GM19468 (cell line): ENCODE data around the gene DIRAS3.
"Not testable (repeated sequence)": the region's sequence is repeated elsewhere in the genome, so short reads cannot be mapped to it uniquely, and the experiment has no call there.

Experiments used
- ATAC-seq: cut with Tn5 transposase; IDR thresholded peaks from one replicate; pipeline ENCODE4 v1.9.1; 2021; ENCODE audit warnings: mild to moderate bottlenecking, moderate library complexity, moderate number of reproducible peaks; ENCODE audit not compliant: unreplicated experiment; ENCODE audit errors: extremely low read depth

Gene DIRAS3, protein sequence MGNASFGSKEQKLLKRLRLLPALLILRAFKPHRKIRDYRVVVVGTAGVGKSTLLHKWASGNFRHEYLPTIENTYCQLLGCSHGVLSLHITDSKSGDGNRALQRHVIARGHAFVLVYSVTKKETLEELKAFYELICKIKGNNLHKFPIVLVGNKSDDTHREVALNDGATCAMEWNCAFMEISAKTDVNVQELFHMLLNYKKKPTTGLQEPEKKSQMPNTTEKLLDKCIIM

DNA sequence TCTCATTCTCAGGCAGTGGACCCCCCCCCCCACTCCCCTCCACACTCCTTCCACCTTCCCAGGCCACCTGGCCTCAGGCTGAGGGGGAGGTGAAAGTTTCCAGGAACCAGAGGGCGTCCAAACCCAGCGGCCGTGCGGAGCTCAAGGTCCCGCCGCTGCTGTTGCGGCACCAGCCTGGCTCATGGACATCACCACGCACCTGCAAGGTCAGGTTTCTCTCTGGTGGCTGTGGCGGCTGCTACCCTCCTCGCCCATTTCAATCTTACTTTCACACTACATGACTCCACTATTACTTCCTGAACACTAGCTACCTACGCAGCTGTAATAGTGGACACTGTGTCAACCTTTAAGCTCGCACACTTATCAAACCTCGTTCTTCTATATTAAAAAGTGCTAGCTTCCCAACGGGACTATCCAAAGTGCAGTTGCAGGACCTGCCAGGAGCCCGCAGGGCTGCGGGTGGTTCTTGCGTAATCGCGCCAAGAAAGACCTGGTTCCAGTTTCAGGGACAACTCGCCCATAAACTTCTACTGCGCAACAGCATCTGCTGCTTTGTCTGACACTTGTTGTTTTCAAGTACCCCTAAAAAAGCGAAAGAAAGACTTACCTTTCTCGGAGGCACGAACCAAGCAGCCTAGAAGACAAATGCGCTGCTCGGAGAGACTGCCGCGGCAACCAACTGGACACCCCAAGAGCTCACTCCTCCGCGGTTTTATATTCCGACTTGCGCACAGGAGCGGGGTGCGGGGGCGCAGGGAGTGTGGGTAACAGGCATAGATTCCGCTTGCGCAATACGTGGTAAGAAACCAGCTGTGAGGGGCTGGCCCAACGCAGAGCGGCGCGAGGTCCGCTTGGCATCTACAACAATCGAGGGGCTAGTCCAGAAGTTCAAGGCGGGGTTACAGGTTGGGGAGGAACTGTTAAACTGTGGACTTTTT, at the start of gene DIRAS3:
DIRAS3 (minus strand) TSS at position 687 of the 938 bp plus-strand sequence. CDS start 3,330 bp downstream, outside the sequence.
- no peak for ATAC-seq

GRCh38 chr1:68093737-68094136, 43.3 kb upstream of the DIRAS3 start:
- ATAC-seq = no peak

- no peak for ATAC-seq
These were observed 36.8 kb upstream of the DIRAS3 start for GRCh38 chr1:68087184-68087583.

- no peak for ATAC-seq
These were observed 35.3 kb upstream of the DIRAS3 start for GRCh38 chr1:68085752-68086151.

DNA sequence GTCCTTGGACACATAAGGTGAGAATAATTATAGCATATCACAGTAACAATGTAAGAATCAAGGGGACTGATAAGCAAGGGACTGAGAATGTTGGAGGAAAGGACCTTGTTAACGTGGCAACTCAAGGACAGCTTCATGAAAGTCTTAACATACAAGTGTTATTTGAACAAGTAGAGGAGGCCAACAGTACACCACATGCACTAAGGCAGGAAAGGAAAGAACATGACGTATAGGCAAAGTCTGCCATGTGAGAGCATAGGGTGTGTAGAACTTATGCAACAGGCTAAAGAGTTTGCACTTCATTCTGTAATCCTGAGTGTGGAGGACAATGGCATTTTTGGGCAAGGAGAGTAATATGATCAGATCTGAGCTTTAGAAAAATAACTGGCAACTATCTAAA, 33.3 kb upstream of the DIRAS3 start:
- ATAC-seq = no peak

DNA sequence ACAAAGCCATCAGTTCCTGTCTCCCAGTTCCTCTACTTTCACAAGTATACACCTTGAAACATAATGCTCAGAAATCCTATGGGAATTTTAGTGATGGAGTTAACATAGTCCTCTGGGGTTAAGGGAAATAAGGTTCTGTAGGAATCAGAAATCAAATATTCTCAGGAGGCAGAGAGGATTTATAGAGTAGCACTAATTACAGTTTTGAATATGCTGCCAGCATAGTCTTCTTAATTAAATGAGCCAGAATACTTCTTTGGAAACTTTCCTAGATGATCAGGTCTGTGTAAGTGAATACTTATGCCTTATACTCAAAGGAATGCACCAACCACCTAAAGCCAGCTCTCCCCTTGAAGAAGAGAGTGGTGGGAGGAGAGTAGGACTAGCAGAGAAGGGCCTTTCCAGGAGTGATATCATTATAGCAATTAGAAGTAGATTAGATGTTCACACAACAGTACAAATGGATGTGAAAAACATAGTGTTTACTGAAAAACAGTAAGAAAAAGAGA, 31.4 kb upstream of the DIRAS3 start:
- no peak for ATAC-seq

DNA sequence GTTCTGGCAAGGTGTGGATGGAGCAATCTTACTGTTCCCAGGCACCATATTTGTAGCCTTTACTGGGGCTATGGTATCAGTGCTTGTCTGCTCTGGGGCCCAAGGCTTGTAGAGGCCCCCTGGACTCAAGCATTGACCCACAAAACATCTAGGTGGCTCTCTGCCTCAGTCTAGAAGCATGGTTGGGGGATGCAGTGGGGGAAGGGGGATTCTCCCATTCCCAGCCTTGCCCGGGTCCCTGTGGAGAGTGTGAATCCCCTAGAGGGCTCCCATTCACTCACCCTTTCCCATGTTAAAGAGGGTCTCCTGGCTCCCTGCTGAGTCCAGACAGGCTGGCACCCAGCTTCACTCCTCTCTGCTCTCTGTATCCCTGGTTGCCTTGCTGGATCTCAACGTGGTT, 28.2 kb upstream of the DIRAS3 start:
- ATAC-seq = no peak

- no peak for ATAC-seq
These were observed 24.0 kb upstream of the DIRAS3 start for GRCh38 chr1:68074472-68074871.

- ATAC-seq = no peak
These were observed 15.3 kb upstream of the DIRAS3 start for GRCh38 chr1:68065766-68066165.

DNA sequence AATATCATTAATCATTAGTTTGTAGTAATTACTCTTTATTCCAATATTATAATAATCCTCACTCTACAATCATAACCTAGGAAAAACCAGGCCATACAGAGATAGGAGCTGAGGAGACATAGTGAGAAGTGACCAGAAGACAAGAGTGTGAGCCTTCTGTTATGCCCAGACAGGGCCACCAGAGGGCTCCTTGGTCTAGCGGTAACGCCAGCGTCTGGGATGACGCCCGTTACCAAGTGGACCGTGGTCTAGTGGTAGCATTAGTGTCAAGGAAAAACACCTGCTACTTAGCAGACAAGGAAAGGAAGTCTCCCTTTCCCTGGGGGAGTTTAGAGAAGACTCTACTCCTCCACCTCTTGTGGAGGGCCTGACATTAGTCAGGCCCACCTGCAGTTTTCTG, 7.6 kb upstream of the DIRAS3 start:
- not testable (repeated sequence) for ATAC-seq

DNA sequence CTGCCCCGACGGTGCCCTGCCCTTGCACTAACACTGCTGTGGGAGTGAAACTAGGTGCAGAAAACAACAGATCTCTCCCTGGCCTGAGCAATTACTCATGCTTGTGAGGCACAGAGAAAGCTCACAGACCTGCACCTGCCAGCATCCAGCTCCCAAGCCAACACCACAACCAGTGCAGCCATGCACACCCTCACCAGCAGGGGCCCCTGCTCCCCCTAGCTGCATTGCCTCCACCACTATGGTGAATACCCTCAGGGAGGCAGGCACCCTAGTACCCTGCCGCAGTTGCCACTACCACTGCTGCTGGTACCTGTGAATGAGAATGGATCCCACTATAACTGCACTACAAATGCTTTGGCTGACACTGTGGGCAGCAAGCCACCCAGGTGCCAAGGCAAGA, 7.1 kb upstream of the DIRAS3 start:
- no peak for ATAC-seq

DNA sequence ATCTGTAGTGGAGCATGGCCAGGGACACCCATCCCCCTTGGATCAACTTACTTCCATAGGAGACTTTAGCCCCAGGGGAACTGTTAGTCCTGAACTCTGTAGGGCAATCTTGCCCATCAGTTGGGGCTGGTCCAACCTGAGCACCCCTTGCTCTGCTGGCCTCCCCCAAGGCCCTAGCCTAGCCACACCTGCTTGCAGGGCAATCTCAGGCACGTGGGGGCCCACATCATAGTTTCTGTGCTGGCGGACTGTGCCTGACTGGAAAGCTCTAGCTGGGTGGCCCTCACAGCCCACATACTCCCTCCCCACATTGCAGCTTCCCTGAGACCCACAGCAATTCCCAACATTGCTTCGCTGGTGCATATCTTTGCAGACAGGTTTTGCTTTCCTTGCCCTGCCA, 6.6 kb upstream of the DIRAS3 start:
- ATAC-seq = no peak

- no peak for ATAC-seq
These were observed 1.0 kb upstream of the DIRAS3 start for GRCh38 chr1:68051475-68051874.

GRCh38 chr1:68047659-68048026, 2.8 kb downstream of the DIRAS3 start:
- ATAC-seq = no peak

GRCh38 chr1:68046885-68047658, 3.4 kb downstream of the DIRAS3 start:
- no peak for ATAC-seq

DNA sequence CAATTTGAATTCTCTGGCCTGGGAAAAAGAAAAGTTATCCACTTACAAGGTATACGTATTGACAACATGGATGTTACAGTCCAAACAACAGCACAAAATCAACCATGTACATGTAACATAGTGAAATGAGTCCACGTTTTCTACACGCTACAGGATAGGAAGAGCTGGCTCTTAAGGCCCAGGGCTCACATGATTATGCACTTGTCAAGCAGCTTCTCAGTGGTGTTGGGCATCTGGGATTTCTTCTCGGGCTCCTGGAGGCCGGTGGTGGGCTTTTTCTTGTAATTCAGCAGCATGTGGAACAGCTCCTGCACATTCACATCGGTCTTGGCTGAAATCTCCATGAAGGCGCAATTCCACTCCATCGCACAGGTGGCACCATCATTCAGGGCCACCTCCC, 4.0 kb downstream of the DIRAS3 start:
- ATAC-seq = no peak

DNA sequence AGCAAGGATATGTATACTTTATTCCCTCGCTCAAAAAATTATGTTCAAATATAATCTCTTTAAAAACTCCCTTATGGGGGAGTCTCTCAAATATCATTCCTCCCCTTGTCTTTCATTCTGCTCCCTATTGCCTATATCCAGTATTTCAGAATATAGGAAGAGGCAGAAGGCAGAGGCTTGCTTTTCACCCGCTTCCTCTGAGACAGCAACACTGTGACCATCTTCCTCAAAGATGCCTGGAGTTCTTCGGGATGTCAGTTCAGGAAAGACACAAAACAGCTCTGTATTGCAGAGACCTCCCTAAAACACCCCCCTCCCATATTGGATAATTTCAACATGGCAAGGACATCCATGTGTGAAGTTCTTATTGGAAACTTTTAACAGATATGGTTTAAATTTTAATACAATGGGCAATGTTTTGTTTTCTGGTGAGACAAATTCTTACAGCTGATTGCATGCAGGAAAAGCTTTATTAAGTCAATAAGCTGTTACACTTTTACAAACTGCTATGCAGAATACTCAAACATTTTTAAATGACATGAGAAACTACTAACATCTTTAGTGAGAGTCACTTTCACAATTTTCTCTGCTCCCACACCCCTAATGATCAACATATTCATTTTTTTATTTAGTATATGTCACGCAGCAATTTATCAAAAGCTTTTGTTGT, 4.8 kb downstream of the DIRAS3 start:
- no peak for ATAC-seq

DNA sequence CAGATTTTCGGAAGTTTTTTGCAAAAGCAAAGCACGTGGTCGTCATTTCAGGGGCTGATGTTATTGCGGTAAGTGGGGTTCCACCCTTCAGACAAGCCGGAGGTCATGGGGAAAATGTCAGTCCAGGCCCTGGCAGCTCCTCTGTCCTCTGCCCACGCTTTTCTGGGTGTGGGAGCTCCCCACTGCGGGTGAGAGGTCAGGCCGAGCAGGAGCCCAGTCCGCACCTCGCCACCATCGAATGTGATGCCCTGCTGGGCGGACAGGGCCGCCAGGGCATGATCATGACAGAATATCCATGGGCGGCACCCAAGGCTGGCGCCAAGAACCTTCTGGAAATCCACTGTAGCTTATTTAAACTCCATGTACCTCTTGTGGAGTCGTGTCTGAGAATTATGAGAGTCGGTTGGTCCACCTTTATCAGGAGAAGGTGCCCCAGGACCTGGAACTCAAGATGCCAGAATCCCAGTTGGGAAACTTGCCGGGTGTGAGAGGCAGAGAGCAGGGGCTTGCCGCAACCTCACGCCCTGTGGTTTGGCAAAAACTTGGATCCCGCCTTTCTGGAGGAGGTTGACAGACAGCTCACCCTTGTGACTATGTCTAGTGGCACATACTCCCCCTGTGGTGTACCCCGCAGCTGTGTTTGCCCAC, 6.9 kb downstream of the DIRAS3 start:
- no peak for ATAC-seq

- ATAC-seq = no peak
These were observed 13.5 kb downstream of the DIRAS3 start for GRCh38 chr1:68036946-68037345.

DNA sequence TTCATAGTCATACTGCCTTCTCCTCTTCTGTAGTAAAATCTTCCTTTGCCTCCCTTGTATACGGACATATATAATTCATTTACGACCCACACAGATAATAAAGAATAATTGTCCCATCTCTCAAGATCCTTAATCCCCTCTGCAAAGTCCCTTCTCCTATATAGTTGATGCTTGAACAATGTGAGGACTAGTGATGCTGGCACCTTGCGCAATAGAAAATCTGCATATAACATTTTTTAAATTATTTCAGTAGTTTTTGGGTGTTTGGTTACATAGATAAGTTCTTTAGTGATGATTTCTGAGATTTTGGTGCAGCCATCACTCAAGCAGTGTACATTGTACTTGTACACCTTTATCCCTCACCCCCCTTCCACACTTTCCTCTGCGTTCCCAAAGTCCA, 21.0 kb downstream of the DIRAS3 start:
- ATAC-seq = no peak
